CD4-positive, alpha-beta memory T cell (primary cell): ENCODE measurements around the gene ALDH5A1. TPM values are rescaled to one million over a fixed set of nuclear protein-coding genes. Genes with fewer than 3 reads are reported as not detected.

Experiments
- CTCF ChIA-PET: fragments of 350-600 bp; sonication (Branson Sonifier 250); formaldehyde crosslinking; loops from one replicate; lab custom pipeline; 2021; ENCODE audit warnings: inconsistent platforms; ENCODE audit not compliant: partially characterized antibody; lab: Charles Lee
- POLR2A ChIA-PET: fragments of 350-600 bp; sonication (Branson Sonifier 250); formaldehyde crosslinking; loops from one replicate; lab custom pipeline; 2021; ENCODE audit not compliant: partially characterized antibody; lab: Charles Lee
- DNase-seq, 5 donors: peaks; one replicate each; pipeline versions ENCODE4 v3.0.0 to v3.0.0-alpha.2; 2020 to 2022; ENCODE audit warnings: mixed read lengths in 1 of 5
- H3K27ac ChIP-seq: one replicate; pipeline ENCODE4 v1.7.0; 2013; ENCODE audit warnings: low read depth, low read length
- H3K27me3 ChIP-seq: 2 replicates; pipeline ENCODE4 v1.7.0; 2013; ENCODE audit warnings: mild to moderate bottlenecking, low read length, moderate library complexity; ENCODE audit not compliant: insufficient read depth
- H3K36me3 ChIP-seq: 2 replicates; pipeline ENCODE4 v1.7.0; 2013; ENCODE audit warnings: mild to moderate bottlenecking, low read length, moderate library complexity; ENCODE audit not compliant: insufficient read depth
- H3K4me1 ChIP-seq: 2 replicates; pipeline ENCODE4 v1.7.0; 2013; ENCODE audit warnings: mild to moderate bottlenecking, low read length, moderate library complexity; ENCODE audit not compliant: insufficient read depth
- H3K4me3 ChIP-seq, 2 donors: one replicate each; pipeline ENCODE4 v1.7.0; 2013; ENCODE audit warnings: low read length in 2 of 2, mild to moderate bottlenecking in 1 of 2
- H3K9me3 ChIP-seq, 2 donors: one replicate each; pipeline ENCODE4 v1.7.0; 2013; ENCODE audit warnings: low read length in 2 of 2, control low read depth in 1 of 2; ENCODE audit not compliant: control insufficient read depth in 1 of 2
- H3K27ac Mint-ChIP-seq, 7 donors: one replicate each; pipeline ENCODE4 v1.8.0; 2020 to 2021; ENCODE audit warnings: mixed read lengths in 7 of 7, mild to moderate bottlenecking in 6 of 7, inconsistent platforms in 3 of 7, moderate library complexity in 3 of 7
- H3K27me3 Mint-ChIP-seq, 2 donors: one replicate each; pipeline ENCODE4 v1.8.0; 2020 to 2021; ENCODE audit warnings: mixed read lengths in 2 of 2
- H3K36me3 Mint-ChIP-seq, 2 donors: one replicate each; pipeline ENCODE4 v1.8.0; 2020 to 2021; ENCODE audit warnings: mixed read lengths in 2 of 2, inconsistent platforms in 1 of 2, mild to moderate bottlenecking in 1 of 2
- H3K4me1 Mint-ChIP-seq, 4 donors: one replicate each; pipeline ENCODE4 v1.8.0; 2020 to 2021; ENCODE audit warnings: mixed read lengths in 4 of 4, mild to moderate bottlenecking in 1 of 4
- H3K4me3 Mint-ChIP-seq, 8 donors: one replicate each; pipeline ENCODE4 v1.8.0; 2020 to 2021; ENCODE audit warnings: mixed read lengths in 8 of 8, mild to moderate bottlenecking in 7 of 8, moderate library complexity in 6 of 8, inconsistent platforms in 3 of 8
- H3K9me3 Mint-ChIP-seq, 8 donors: one replicate each; pipeline ENCODE4 v1.8.0; 2020 to 2021; ENCODE audit warnings: mixed read lengths in 8 of 8, mild to moderate bottlenecking in 5 of 8, inconsistent platforms in 3 of 8, moderate library complexity in 1 of 8
- intact Hi-C: fragments of 100-400 bp; cut with micrococcal nuclease; formaldehyde crosslinking; loops from one replicate; pipeline ENCODE4 v1.15.1; 2023
- polyA plus RNA-seq, 2 donors: library from polyadenylated mRNA; unstranded; fragments of 300-500 nt; fragmentation: Illumina TruSeq; gene quantifications; one replicate each; pipeline ENCODE4 v1.2.3, GENCODE V29; 2021
- total RNA-seq, 2 experiments: library from RNA; stranded (reverse); gene quantifications; one replicate each; pipeline ENCODE4 v1.2.3, GENCODE V29; 2021

The ALDH5A1 gene
- 10 to 100 TPM; 13.0 to 13.9 TPM for total RNA-seq
- polyA plus RNA-seq: 10 to 100 TPM in 1 of 2 donors, 1 to 10 TPM in 1; 8.5 to 10.2 TPM

DNA sequence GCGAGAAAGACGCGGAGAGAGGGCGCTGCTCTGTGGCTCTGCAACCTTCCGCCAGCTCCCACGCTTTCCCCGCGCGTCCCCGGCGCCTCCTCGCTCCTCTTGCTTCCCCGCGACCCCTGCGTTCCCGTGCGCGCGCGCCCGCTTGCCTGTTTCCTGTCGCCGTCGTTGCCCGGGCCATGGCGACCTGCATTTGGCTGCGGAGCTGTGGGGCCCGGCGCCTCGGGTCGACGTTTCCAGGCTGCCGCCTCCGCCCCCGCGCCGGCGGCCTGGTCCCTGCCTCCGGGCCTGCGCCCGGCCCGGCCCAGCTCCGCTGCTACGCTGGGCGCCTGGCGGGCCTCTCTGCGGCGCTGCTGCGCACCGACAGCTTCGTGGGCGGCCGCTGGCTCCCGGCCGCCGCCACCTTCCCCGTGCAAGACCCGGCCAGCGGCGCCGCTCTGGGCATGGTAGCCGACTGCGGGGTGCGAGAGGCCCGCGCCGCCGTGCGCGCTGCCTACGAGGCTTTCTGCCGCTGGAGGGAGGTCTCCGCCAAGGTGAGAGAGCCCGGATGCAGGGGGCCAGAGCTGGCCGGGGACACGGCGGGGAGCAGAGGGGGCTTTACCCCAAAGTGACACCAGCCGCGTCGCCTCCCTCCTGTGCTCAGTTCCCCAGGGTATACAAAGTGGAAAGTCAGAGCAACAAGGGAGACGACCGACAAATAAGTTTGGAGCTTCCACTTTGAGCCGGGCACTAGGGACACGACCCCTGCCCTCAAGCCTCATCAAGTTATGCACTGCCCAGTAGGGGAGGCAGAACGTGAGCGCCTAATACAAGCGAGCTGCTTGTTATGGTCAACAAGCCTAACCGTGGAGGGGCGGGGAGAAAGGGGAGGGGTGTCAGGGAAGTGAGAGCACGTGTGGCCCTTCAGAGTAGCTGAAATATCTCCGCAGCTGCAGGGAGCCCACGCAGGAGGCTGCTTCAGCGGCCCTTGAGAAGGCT lies at the start of gene ALDH5A1:
ALDH5A1 (plus strand) TSS at position 149 of the 975 bp plus-strand sequence; CDS start at position 177, 28 bp downstream.
- peaks cover 12 to 15% of the 10 kb centered on the region in 2 donors for H3K36me3 Mint-ChIP-seq
- DNase-seq: peak; percentile 77 to 80 (median 78)
- Histone ChIP-seq H3K27me3 (no peaks in the 10 kb centered on the region), H3K9me3 (no peaks in the 10 kb centered on the region), H3K4me3 (peak within 1 kb of the TSS; percentile 64 to 75), H3K27ac (peak within 1 kb of the TSS; percentile 18), H3K4me1 (peaks cover 18% of the 10 kb centered on the region), H3K36me3 (no peaks in the 10 kb centered on the region)
- H3K4me1 Mint-ChIP-seq: peaks cover 19 to 27% (median 25%) of the 10 kb centered on the region in 4 donors
- ChIA-PET CTCF (interaction anchor here (1.0 to 3.1 kb wide), 12 partner anchors 8 to 227 kb away, joined by 3 to 12 read pairs (median 5); no protein-coding TSS in a partner anchor), POLR2A (interaction anchor here (0.7 to 1.8 kb wide), 7 partner anchors 27 to 643 kb away, joined by 3 to 12 read pairs (median 3); partner anchors contain the start of genes ACOT13, GMNN, KIAA0319 and TDP2)
- peaks cover 0 to 3% (median 0%) of the 10 kb centered on the region in 8 donors for H3K9me3 Mint-ChIP-seq
- intact Hi-C loops: loop anchor here (2.0 to 10.0 kb wide), 3 partner anchors 26 to 200 kb away; partner anchors contain the start of genes ACOT13 and TDP2
- H3K27me3 Mint-ChIP-seq: no peaks in the 10 kb centered on the region
- H3K4me3 Mint-ChIP-seq: peak within 1 kb of the TSS; percentile 85 to 90 (median 88)
- peak within 1 kb of the TSS; percentile 37 to 88 (median 66) for H3K27ac Mint-ChIP-seq

DNA sequence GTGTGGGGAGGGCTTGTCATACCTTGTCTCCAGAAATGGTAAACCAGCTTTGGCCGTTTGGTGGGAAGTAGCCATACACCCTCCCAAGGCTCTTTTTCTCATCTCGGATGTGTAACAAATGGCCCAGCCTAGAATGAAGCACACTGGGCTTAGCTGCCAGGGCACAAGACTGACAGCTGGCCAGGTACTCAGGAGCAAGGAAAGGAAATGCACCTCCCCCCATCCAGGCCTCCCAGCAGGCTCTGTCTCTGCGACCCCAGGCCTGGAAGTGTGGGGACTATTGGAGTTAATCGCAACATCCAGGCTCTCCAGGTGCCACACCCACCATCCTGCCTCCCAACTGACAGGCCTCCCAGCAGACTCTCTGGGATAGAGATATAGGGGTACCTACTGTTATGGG lies 49.1 kb upstream of the ALDH5A1 start:
- H3K27ac Mint-ChIP-seq: no peak overlapping the region
- no peak overlapping the region for H3K27ac ChIP-seq
- no peaks in the 10 kb centered on the region for H3K4me1 Mint-ChIP-seq
- H3K27me3 ChIP-seq: no peaks in the 10 kb centered on the region
- no peaks in the 10 kb centered on the region for H3K4me1 ChIP-seq
- ChIA-PET POLR2A (no interaction called here), CTCF (no interaction called here)
- H3K9me3 Mint-ChIP-seq: no peaks in the 10 kb centered on the region
- no peak for DNase-seq
- H3K27me3 Mint-ChIP-seq: no peaks in the 10 kb centered on the region
- intact Hi-C loops: no loop called here
- H3K36me3 ChIP-seq: no peaks in the 10 kb centered on the region
- no peak overlapping the region for H3K4me3 Mint-ChIP-seq
- H3K4me3 ChIP-seq: no peak overlapping the region
- no peaks in the 10 kb centered on the region for H3K9me3 ChIP-seq
- no peaks in the 10 kb centered on the region for H3K36me3 Mint-ChIP-seq

DNA sequence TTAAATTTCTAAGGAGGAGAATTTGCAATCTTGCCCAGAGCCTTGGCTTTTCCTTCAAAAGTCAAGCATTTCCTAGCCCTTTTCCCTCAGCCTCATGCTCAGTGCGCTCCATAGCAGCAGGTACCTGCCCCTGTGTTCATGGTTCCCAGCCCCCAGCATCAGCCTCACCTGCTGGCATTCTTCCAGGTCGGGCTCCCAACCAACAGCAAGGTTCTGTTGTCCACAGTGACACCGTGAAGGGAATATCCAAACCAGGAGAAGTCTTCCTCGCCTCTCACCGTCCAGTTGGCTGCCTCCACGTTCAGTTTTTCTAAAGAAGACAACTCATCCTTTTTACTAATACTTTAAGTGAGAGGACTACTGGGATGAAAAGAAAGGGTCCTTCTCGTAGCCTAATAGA lies 48.1 kb upstream of the ALDH5A1 start:
- Histone ChIP-seq H3K4me1 (no peaks in the 10 kb centered on the region), H3K9me3 (no peaks in the 10 kb centered on the region), H3K36me3 (no peaks in the 10 kb centered on the region), H3K27ac (no peak overlapping the region), H3K27me3 (no peaks in the 10 kb centered on the region), H3K4me3 (no peak overlapping the region)
- no peak for DNase-seq
- no peak overlapping the region for H3K4me3 Mint-ChIP-seq
- H3K27me3 Mint-ChIP-seq: no peaks in the 10 kb centered on the region
- H3K36me3 Mint-ChIP-seq: no peaks in the 10 kb centered on the region
- no peaks in the 10 kb centered on the region for H3K9me3 Mint-ChIP-seq
- ChIA-PET CTCF (no interaction called here), POLR2A (no interaction called here)
- intact Hi-C loops: no loop called here
- H3K4me1 Mint-ChIP-seq: no peaks in the 10 kb centered on the region
- H3K27ac Mint-ChIP-seq: no peak overlapping the region

DNA sequence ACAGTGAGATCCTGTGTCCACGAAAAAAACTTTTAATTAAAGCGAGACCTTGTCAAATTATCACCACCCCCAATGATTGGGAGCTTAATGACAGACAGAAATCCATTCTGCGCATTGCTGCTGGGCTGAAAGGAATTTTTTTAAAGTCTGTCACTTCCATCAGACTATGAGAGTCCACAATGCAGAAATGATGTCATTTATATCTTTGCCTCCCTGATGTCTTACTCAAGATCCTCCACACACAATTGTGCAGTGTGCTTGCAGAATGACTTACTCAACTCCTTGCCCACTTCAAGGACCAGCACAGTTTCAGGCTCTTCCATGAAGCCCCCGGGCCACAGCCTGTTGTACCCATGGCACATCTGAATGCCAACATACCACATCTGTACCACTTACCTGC lies 46.4 kb upstream of the ALDH5A1 start:
- H3K27ac ChIP-seq: no peak overlapping the region
- Mint-ChIP-seq H3K36me3 (no peaks in the 10 kb centered on the region), H3K4me3 (no peak overlapping the region), H3K4me1 (no peaks in the 10 kb centered on the region), H3K27me3 (no peaks in the 10 kb centered on the region), H3K9me3 (no peaks in the 10 kb centered on the region), H3K27ac (no peak overlapping the region)
- ChIA-PET CTCF (no interaction called here), POLR2A (no interaction called here)
- no peak overlapping the region for H3K4me3 ChIP-seq
- H3K36me3 ChIP-seq: no peaks in the 10 kb centered on the region
- intact Hi-C loops: no loop called here
- H3K9me3 ChIP-seq: no peaks in the 10 kb centered on the region
- DNase-seq: no peak
- no peaks in the 10 kb centered on the region for H3K27me3 ChIP-seq
- no peaks in the 10 kb centered on the region for H3K4me1 ChIP-seq

DNA sequence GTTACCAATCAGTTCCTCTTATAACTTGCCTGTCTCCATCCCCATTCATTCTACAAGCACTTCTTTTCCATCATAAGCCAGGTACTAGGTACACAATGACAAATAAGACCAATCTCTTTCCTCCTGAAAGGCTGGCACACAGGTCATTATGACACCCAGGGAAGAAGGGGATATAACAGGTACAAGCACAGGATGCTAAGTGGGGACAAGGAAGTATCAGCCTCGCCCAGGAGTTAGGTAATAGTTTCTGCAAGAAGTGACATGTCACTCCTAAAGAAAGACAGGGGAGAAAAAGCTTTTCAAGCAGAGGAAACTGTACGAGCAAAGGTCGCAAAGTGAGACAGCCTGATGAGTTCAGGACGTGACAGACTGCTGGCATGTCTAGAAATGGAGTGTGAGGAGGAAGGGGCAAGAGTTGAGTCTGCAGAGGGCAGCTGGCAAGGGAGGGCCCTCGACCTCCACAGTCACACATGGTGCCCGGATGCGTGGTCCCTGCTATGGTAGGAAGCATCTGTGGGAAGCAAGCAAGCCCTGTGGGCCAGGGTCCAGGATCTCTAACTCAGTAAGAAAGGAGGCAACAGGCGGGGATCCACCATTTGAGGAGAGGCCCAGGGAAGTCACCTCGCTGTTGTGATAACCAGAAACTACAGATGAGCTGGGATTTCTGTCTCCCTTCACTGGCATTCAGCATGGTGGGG lies 45.8 kb upstream of the ALDH5A1 start:
- POLR2A ChIA-PET: no interaction called here
- no peak overlapping the region for H3K27ac Mint-ChIP-seq

DNA sequence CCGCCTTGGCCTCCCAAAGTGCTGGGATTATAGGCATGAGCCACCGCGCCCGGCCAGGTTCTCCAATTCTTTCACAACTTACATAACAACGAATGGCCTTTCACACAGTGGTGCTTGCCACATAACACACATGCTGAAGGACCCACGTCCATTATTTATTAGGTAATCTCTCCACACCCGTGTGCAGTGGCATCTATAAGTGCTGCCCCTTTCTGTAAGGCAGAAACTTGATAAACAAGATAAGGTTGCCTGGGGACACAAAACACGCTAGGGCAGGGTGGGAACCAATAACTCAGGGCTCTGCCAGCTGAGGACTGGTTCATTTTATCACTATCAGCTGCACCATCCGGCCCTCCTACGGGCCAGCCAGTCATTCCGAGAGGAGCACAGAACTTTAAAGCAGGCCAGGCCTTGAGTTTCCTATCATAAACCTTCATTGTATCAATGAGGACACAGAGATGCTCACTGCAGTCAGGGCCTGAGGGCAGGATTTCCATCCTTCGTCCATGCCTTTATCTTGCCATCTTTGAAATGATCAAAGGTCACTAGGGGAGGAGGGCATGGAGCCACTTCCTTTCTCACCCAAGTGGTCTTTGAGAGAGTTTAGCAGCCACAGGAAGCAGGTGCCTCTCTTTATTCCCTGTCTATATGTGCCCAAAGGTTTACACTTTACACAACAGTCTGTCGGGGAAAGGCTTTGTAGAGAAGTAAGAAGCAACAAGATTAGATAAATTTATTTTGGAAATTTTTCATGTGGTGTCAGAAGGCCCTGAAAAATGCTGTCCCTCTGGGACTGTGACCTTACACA lies 43.0 kb upstream of the ALDH5A1 start:
- intact Hi-C loops: no loop called here
- H3K9me3 ChIP-seq: no peaks in the 10 kb centered on the region
- Mint-ChIP-seq H3K9me3 (no peaks in the 10 kb centered on the region), H3K4me3 (no peak overlapping the region), H3K36me3 (no peaks in the 10 kb centered on the region), H3K4me1 (no peaks in the 10 kb centered on the region), H3K27me3 (no peaks in the 10 kb centered on the region), H3K27ac (no peak overlapping the region)
- no peaks in the 10 kb centered on the region for H3K36me3 ChIP-seq
- H3K27ac ChIP-seq: no peak overlapping the region
- H3K4me3 ChIP-seq: no peak overlapping the region
- no peaks in the 10 kb centered on the region for H3K27me3 ChIP-seq
- ChIA-PET POLR2A (no interaction called here), CTCF (no interaction called here)
- no peaks in the 10 kb centered on the region for H3K4me1 ChIP-seq
- DNase-seq: no peak

More for the DNA sequence above, 45.8 kb upstream of the ALDH5A1 start:
- no peak overlapping the region for H3K4me3 ChIP-seq
- H3K27ac ChIP-seq: no peak overlapping the region
- CTCF ChIA-PET: no interaction called here
- H3K4me1 Mint-ChIP-seq: no peaks in the 10 kb centered on the region
- H3K4me1 ChIP-seq: no peaks in the 10 kb centered on the region
- H3K9me3 ChIP-seq: no peaks in the 10 kb centered on the region
- H3K4me3 Mint-ChIP-seq: no peak overlapping the region
- no peak for DNase-seq
- H3K36me3 Mint-ChIP-seq: no peaks in the 10 kb centered on the region
- no peaks in the 10 kb centered on the region for H3K9me3 Mint-ChIP-seq
- intact Hi-C loops: no loop called here
- H3K27me3 Mint-ChIP-seq: no peaks in the 10 kb centered on the region
- H3K36me3 ChIP-seq: no peaks in the 10 kb centered on the region
- H3K27me3 ChIP-seq: no peaks in the 10 kb centered on the region
